Uterus (tissue), 4 donors: ENCODE data around the gene NHS. TPM values are rescaled to one million over a fixed set of nuclear protein-coding genes. Genes with fewer than 3 reads are reported as not detected.

Experiments used
- DNase-seq, 2 donors: peaks; one replicate each; pipeline ENCODE4 v3.0.0-alpha.2; 2019 to 2020
- H3K27ac ChIP-seq, 2 donors: fragments of 200-600 bp; sonication (generic); 1 replicate in 1 of 2; 2 replicates in 1 of 2; pipeline ENCODE4 v1.5.1; 2016 to 2018
- H3K27me3 ChIP-seq, 2 donors: fragments of 200-600 bp; sonication (generic); one replicate each; pipeline ENCODE4 v1.5.1; 2018 to 2019; ENCODE audit warnings: control low read depth in 1 of 2
- H3K36me3 ChIP-seq, 2 donors: fragments of 200-600 bp; sonication (generic); one replicate each; pipeline ENCODE4 v1.5.1; 2019; ENCODE audit warnings: control low read depth in 1 of 2
- H3K4me1 ChIP-seq, 2 donors: fragments of 200-600 bp; sonication (generic); one replicate each; pipeline ENCODE4 v1.5.1; 2018 to 2019; ENCODE audit warnings: control low read depth in 1 of 2
- H3K4me3 ChIP-seq, 2 donors: fragments of 200-600 bp; sonication (generic); 1 replicate in 1 of 2; 2 replicates in 1 of 2; pipeline ENCODE4 v1.5.1; 2018 to 2019; ENCODE audit warnings: mild to moderate bottlenecking in 1 of 2
- H3K9me3 ChIP-seq, 2 donors: fragments of 200-600 bp; sonication (generic); one replicate each; pipeline ENCODE4 v1.5.1; 2019; ENCODE audit warnings: control low read depth in 1 of 2
- POLR2A ChIP-seq, 2 donors: fragments of 450-650 bp; IDR thresholded peaks; one replicate each; pipeline ENCODE4 v1.6.1; 2016; ENCODE audit warnings: antibody characterized with exemption in 2 of 2, mild to moderate bottlenecking in 1 of 2, moderate library complexity in 1 of 2
- intact Hi-C: fragments of 100-400 bp; cut with DNase I; formaldehyde crosslinking; loops from one replicate; pipeline ENCODE4 v1.15.1; 2023; ENCODE audit warnings: low total_unique reads
- total RNA-seq, 4 donors: library from RNA; depleted of rRNA in 3 of 4; stranded (reverse); fragments of >200 nt in 3 of 4; gene quantifications; one replicate each; pipeline versions ENCODE4 v1.1.0 to v1.2.4, GENCODE V29; 2014 to 2023
- TF ChIP-seq, protein P1 (sequence below), 4 experiments: fragments of 200-600 bp in 2 of 4; fragments of 450-650 bp in 2 of 4; sonication (generic) in 2 of 4; IDR thresholded peaks; one replicate each; pipeline ENCODE4 v1.5.1; 2016 to 2019; ENCODE audit warnings: antibody characterized with exemption in 4 of 4, mild to moderate bottlenecking in 2 of 4, moderate library complexity in 1 of 4
- donor health status: DM: yes; HTN: yes; CAD: no.

Gene NHS
- total RNA-seq, 4 donors from 2014 or later, result 3.5 to 14.3 (median 9.5) TPM

- H3K4me3 ChIP-seq, result no peak overlapping the region
- no peaks in the 10 kb centered on the region for H3K36me3 ChIP-seq
- TF ChIP-seq, protein P1, sequence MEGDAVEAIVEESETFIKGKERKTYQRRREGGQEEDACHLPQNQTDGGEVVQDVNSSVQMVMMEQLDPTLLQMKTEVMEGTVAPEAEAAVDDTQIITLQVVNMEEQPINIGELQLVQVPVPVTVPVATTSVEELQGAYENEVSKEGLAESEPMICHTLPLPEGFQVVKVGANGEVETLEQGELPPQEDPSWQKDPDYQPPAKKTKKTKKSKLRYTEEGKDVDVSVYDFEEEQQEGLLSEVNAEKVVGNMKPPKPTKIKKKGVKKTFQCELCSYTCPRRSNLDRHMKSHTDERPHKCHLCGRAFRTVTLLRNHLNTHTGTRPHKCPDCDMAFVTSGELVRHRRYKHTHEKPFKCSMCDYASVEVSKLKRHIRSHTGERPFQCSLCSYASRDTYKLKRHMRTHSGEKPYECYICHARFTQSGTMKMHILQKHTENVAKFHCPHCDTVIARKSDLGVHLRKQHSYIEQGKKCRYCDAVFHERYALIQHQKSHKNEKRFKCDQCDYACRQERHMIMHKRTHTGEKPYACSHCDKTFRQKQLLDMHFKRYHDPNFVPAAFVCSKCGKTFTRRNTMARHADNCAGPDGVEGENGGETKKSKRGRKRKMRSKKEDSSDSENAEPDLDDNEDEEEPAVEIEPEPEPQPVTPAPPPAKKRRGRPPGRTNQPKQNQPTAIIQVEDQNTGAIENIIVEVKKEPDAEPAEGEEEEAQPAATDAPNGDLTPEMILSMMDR (IDR thresholded peaks at IDR 0.05), result no peak
- no peak for TF ChIP-seq POLR2A (IDR thresholded peaks at IDR 0.05)
- DNase-seq, result no peak
- H3K27ac ChIP-seq, result no peak overlapping the region
- H3K4me1 ChIP-seq, result no peaks in the 10 kb centered on the region
- intact Hi-C loops, result no loop called here
- no peaks in the 10 kb centered on the region for H3K9me3 ChIP-seq
- no peaks in the 10 kb centered on the region for H3K27me3 ChIP-seq
These were observed 295.9 kb downstream of the NHS start for GRCh38 chrX:17670874-17671273.

DNA sequence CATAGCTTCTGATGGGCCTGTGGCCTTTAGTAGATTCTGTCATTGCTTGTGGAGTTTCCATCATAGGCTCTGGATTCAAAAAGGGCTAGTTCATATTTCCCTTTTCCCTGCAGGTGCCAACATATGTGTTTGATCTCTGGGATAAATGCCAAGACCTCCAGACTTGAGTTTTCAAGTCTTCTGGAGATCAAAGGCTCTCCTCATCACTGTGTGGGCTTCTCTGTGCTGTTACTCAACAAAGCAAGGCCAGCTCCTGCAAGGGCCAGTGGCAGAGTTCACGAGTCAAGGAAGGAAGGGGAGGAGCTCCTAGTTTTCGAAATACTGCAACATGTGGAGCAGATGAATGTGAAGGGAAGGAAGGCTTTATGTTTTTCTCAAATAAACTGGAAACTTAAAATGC lies 299.6 kb downstream of the NHS start:
- H3K4me1 ChIP-seq, result no peaks in the 10 kb centered on the region
- no peak overlapping the region for H3K27ac ChIP-seq
- no peaks in the 10 kb centered on the region for H3K9me3 ChIP-seq
- no peaks in the 10 kb centered on the region for H3K27me3 ChIP-seq
- no peak for DNase-seq
- no peak for TF ChIP-seq POLR2A (IDR thresholded peaks at IDR 0.05)
- TF ChIP-seq, protein P1 (IDR thresholded peaks at IDR 0.05), result no peak
- intact Hi-C loops, result no loop called here
- H3K36me3 ChIP-seq, result no peaks in the 10 kb centered on the region
- H3K4me3 ChIP-seq, result no peak overlapping the region

- no peaks in the 10 kb centered on the region for H3K36me3 ChIP-seq
- no peaks in the 10 kb centered on the region for H3K27me3 ChIP-seq
- TF ChIP-seq, protein P1 (IDR thresholded peaks at IDR 0.05), result no peak
- TF ChIP-seq POLR2A (IDR thresholded peaks at IDR 0.05), result no peak
- intact Hi-C loops, result no loop called here
- no peaks in the 10 kb centered on the region for H3K9me3 ChIP-seq
- H3K27ac ChIP-seq, result no peak overlapping the region
- no peak overlapping the region for H3K4me3 ChIP-seq
- no peak for DNase-seq
- H3K4me1 ChIP-seq, result no peaks in the 10 kb centered on the region
These were observed 304.3 kb downstream of the NHS start for GRCh38 chrX:17679261-17679660.

GRCh38 chrX:17679820-17680219 lies 304.8 kb downstream of the NHS start:
- no peak overlapping the region for H3K27ac ChIP-seq
- H3K36me3 ChIP-seq, result no peaks in the 10 kb centered on the region
- H3K4me3 ChIP-seq, result no peak overlapping the region
- no peaks in the 10 kb centered on the region for H3K27me3 ChIP-seq
- intact Hi-C loops, result no loop called here
- no peaks in the 10 kb centered on the region for H3K9me3 ChIP-seq
- TF ChIP-seq, protein P1 (IDR thresholded peaks at IDR 0.05), result no peak
- TF ChIP-seq POLR2A (IDR thresholded peaks at IDR 0.05), result no peak
- no peaks in the 10 kb centered on the region for H3K4me1 ChIP-seq
- no peak for DNase-seq

GRCh38 chrX:17680732-17681413 lies 305.9 kb downstream of the NHS start:
- no peak for DNase-seq
- Histone ChIP-seq H3K4me3 (no peak overlapping the region), H3K27ac (no peak overlapping the region), H3K36me3 (no peaks in the 10 kb centered on the region), H3K27me3 (no peaks in the 10 kb centered on the region), H3K4me1 (no peaks in the 10 kb centered on the region), H3K9me3 (no peaks in the 10 kb centered on the region)
- intact Hi-C loops, result no loop called here
- TF ChIP-seq, protein P1 (IDR thresholded peaks at IDR 0.05), result no peak
- no peak for TF ChIP-seq POLR2A (IDR thresholded peaks at IDR 0.05)
